ENCODE results near the gene BTNL3. TPM values are rescaled to one million over a fixed set of nuclear protein-coding genes. Genes with fewer than 3 reads are reported as not detected.

Gene BTNL3
- total RNA-seq, 2 donors from 2014 or later = 38.0 to 71.1 TPM

DNA sequence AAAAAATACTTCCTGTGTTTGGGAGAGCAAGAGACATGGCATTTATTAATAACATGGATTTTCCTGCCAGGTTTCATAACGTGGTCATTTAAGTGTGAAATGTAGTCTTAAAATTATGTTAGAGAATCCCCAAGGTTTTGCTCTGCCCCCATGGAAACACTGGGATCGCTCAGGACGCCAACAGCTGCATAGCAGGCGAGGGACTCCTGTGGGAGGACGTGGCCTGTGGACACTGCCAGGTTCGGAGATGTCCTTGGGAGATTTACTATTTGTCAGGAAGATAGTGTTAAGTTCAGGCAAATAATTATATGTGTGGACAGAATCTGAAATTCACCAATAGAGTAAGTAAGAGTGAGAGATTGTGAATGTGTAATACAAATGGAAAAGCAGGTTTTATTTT lies 52.4 kb downstream of the BTNL3 start:
- Histone ChIP-seq H3K4me1 (no peaks in the 10 kb centered on the region), H3K4me3 (no peak overlapping the region), H3K9me3 (no peaks in the 10 kb centered on the region), H3K27ac (no peak overlapping the region), H3K9ac (ENCODE audit: low read depth in 2 of 2, low read length in 2 of 2) (no peak overlapping the region), H3K27me3 (no peaks in the 10 kb centered on the region), H3K36me3 (no peaks in the 10 kb centered on the region)
- intact Hi-C loops (cut with DNase I) = no loop called here
- DNase-seq = no peak
- TF ChIP-seq, protein P1, sequence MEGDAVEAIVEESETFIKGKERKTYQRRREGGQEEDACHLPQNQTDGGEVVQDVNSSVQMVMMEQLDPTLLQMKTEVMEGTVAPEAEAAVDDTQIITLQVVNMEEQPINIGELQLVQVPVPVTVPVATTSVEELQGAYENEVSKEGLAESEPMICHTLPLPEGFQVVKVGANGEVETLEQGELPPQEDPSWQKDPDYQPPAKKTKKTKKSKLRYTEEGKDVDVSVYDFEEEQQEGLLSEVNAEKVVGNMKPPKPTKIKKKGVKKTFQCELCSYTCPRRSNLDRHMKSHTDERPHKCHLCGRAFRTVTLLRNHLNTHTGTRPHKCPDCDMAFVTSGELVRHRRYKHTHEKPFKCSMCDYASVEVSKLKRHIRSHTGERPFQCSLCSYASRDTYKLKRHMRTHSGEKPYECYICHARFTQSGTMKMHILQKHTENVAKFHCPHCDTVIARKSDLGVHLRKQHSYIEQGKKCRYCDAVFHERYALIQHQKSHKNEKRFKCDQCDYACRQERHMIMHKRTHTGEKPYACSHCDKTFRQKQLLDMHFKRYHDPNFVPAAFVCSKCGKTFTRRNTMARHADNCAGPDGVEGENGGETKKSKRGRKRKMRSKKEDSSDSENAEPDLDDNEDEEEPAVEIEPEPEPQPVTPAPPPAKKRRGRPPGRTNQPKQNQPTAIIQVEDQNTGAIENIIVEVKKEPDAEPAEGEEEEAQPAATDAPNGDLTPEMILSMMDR (IDR thresholded peaks at IDR 0.05) = no peak

DNA sequence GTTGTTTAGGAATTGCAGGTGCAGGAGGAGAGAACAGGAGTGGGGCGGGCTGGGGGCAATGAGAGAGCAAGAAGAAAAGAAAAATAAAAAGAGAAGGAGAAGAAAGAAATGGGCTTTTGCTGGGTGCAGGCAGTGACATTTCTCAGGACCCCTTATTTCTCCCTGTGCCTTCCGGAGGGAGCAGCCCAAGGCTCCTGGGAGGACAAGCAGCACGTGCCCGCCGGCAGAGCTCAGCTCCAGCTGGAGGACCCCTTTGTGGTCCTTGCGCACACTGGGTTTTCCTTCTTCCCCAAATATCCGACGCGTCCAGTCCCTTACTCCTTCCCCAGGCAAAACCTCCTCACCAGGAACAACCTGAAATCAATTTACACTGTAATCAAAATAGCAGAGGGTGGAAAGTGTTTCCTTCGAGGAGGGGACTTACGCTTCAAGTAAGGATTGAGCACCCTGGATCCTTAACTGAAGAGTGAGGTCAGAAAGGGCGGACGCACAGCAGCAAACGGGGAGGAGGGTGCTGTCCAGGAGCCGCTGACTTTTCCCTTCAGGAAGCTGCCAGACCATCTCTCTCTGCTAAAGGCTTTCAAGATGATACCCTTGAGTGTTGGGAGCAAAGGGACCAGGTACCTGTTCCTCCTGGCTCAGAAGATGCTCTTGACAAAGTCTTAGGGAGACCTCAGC lies 53.5 kb downstream of the BTNL3 start:
- Histone ChIP-seq H3K4me3 (no peak overlapping the region), H3K9me3 (no peaks in the 10 kb centered on the region), H3K36me3 (no peaks in the 10 kb centered on the region), H3K27ac (no peak overlapping the region), H3K4me1 (no peaks in the 10 kb centered on the region), H3K9ac (ENCODE audit: low read depth in 2 of 2, low read length in 2 of 2) (no peak overlapping the region), H3K27me3 (no peaks in the 10 kb centered on the region)
- DNase-seq = no peak
- TF ChIP-seq, protein P1 (IDR thresholded peaks at IDR 0.05) = no peak
- intact Hi-C loops (cut with DNase I) = no loop called here

DNA sequence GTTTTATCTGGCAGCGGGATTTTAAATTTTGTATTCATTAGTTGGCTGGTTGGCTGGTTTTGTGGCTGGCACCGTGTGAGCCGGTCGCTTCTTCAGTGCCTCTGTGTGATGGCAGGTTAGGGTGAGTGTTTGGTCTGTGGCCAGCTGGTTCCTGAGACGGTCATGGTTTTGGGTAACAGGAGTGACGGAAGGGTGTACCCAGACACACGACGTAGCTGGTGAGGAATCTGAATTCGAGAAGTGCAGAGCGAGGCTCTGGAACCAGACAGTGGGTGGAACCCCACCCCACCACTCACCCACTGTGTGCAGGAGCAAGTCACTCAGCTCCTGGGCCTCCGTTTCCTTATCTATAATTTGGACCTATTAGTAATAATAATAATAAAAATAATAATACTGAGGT lies 54.1 kb downstream of the BTNL3 start:
- H3K27me3 ChIP-seq = no peaks in the 10 kb centered on the region
- no peak overlapping the region for H3K27ac ChIP-seq
- H3K9ac ChIP-seq (ENCODE audit: low read depth in 2 of 2, low read length in 2 of 2) = no peak overlapping the region
- no peak for DNase-seq
- no peak overlapping the region for H3K4me3 ChIP-seq
- H3K4me1 ChIP-seq = no peaks in the 10 kb centered on the region
- no peaks in the 10 kb centered on the region for H3K9me3 ChIP-seq
- intact Hi-C loops (cut with DNase I) = no loop called here
- H3K36me3 ChIP-seq = no peaks in the 10 kb centered on the region
- TF ChIP-seq, protein P1 (IDR thresholded peaks at IDR 0.05) = no peak

DNA sequence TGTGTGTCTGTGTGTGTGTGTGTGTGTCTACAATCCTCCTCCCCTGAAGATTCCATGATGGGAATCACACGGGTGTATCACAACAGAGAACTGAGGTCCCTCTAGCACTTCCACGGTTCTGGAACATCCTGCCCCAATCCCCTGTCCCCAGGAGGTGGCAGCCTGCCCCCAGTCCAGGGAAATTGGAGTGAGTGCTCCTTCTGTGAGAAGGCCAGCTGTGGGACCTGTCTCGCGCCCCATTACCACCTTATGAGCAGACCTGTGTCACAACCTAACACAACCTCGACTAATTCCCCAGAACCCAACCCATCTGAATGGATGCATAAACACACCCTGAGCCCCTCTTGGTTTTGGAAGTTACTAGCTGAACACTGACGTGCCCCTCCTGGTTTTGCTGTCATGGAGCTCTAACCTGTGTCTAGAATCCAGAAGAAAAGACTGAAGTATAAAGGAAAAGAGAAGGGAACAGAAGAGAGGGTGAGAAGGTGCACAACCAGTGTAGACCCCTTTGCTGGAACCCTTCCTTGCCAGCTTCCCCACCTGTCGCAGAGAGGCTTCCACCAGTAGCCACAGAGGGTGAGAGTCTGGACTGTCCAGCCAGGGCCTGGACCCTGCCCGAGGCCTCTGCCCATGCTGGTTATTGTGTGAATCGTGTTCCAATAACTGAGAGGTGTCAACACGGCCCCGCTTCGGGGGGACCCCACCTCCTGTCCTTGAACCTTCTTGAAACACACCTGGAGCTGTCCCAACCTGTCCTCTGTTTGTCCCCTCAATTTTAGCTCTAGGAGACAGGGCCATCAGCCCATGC lies 54.8 kb downstream of the BTNL3 start:
- Histone ChIP-seq H3K27ac (no peak overlapping the region), H3K4me1 (no peaks in the 10 kb centered on the region), H3K4me3 (no peak overlapping the region), H3K27me3 (peaks cover 3% of the 10 kb centered on the region), H3K9ac (ENCODE audit: low read depth in 2 of 2, low read length in 2 of 2) (no peak overlapping the region), H3K9me3 (no peaks in the 10 kb centered on the region), H3K36me3 (no peaks in the 10 kb centered on the region)
- TF ChIP-seq, protein P1 (IDR thresholded peaks at IDR 0.05) = no peak
- intact Hi-C loops (cut with DNase I) = no loop called here
- DNase-seq = no peak

DNA sequence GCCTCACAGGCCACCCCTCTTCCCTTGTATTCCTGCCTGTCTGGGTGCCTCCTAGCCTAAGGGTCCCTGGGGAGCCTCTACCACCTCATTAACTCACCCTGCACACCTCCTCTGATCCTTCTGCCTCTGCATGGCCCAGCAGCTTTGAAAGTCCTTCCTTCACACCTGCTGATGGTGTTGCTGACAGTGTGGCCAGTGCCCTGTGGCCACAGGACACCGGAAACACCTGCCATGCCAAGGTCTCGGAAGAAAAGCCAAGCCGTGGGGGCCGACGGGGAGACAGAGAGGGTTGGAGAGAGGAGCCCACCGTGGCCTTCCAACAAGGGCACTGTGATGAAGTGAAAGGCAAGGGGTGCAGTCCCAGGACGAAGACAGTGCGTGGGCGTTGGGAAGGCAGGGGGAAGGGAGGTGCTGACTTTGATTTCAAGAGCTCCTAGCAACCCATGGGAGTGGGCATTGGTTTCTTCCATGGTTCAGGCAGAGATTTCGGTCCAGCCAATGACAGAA lies 55.5 kb downstream of the BTNL3 start:
- H3K9ac ChIP-seq (ENCODE audit: low read depth in 2 of 2, low read length in 2 of 2) = no peak overlapping the region
- H3K36me3 ChIP-seq = no peaks in the 10 kb centered on the region
- H3K27me3 ChIP-seq = peaks cover 3% of the 10 kb centered on the region
- H3K27ac ChIP-seq = no peak overlapping the region
- intact Hi-C loops (cut with DNase I) = no loop called here
- no peak overlapping the region for H3K4me3 ChIP-seq
- H3K9me3 ChIP-seq = no peaks in the 10 kb centered on the region
- TF ChIP-seq, protein P1 (IDR thresholded peaks at IDR 0.05) = no peak
- H3K4me1 ChIP-seq = no peaks in the 10 kb centered on the region
- DNase-seq = no peak
